Measurements from ENCODE around the gene ZNF483.

GRCh38 chr9:111502506-111502905 lies 22.5 kb upstream of the ZNF483 start:
- no peak for TF ChIP-seq POLR2A (IDR thresholded peaks at IDR 0.05)
- TF ChIP-seq CTCF (IDR thresholded peaks at IDR 0.05), result no peak

Data from breast epithelium (tissue), 3 donors.